Measurements from ENCODE around the gene LRRC55.

Gene LRRC55

GRCh38 chr11:57197762-57198161 is 16.0 kb downstream of the LRRC55 start:
- Histone ChIP-seq H3K27me3 (replicated peaks; ENCODE audit: control insufficient read depth, insufficient read depth, low read length, poor library complexity, severe bottlenecking) (no peaks in the 10 kb centered on the region), H3K4me1 (ENCODE audit: control insufficient read depth, insufficient read depth, low read length, poor library complexity, severe bottlenecking) (no peaks in the 10 kb centered on the region), H3K36me3 (ENCODE audit: control insufficient read depth, insufficient read depth, low read length) (no peaks in the 10 kb centered on the region), H3K4me3 (ENCODE audit: insufficient read depth, low read depth, low read length, poor library complexity, severe bottlenecking) (no peak overlapping the region), H3K9me3 (ENCODE audit: control insufficient read depth, low read length) (no peaks in the 10 kb centered on the region), H3K27ac (ENCODE audit: insufficient read depth, low read length, poor library complexity, severe bottlenecking) (no peak overlapping the region)
- no peak for DNase-seq

- H3K4me3 ChIP-seq (ENCODE audit: insufficient read depth, low read depth, low read length, poor library complexity, severe bottlenecking): no peak overlapping the region
- H3K27me3 ChIP-seq (replicated peaks; ENCODE audit: control insufficient read depth, insufficient read depth, low read length, poor library complexity, severe bottlenecking): no peaks in the 10 kb centered on the region
- H3K9me3 ChIP-seq (ENCODE audit: control insufficient read depth, low read length): no peaks in the 10 kb centered on the region
- no peak overlapping the region for H3K27ac ChIP-seq (ENCODE audit: insufficient read depth, low read length, poor library complexity, severe bottlenecking)
- no peaks in the 10 kb centered on the region for H3K36me3 ChIP-seq (ENCODE audit: control insufficient read depth, insufficient read depth, low read length)
- H3K4me1 ChIP-seq (ENCODE audit: control insufficient read depth, insufficient read depth, low read length, poor library complexity, severe bottlenecking): no peaks in the 10 kb centered on the region
- DNase-seq: no peak
Measured at GRCh38 chr11:57199330-57199729, 17.6 kb downstream of the LRRC55 start.

GRCh38 chr11:57200917-57201316 is 19.2 kb downstream of the LRRC55 start:
- Histone ChIP-seq H3K9me3 (ENCODE audit: control insufficient read depth, low read length) (no peaks in the 10 kb centered on the region), H3K4me3 (ENCODE audit: insufficient read depth, low read depth, low read length, poor library complexity, severe bottlenecking) (no peak overlapping the region), H3K27ac (ENCODE audit: insufficient read depth, low read length, poor library complexity, severe bottlenecking) (no peak overlapping the region), H3K27me3 (replicated peaks; ENCODE audit: control insufficient read depth, insufficient read depth, low read length, poor library complexity, severe bottlenecking) (no peaks in the 10 kb centered on the region), H3K36me3 (ENCODE audit: control insufficient read depth, insufficient read depth, low read length) (no peaks in the 10 kb centered on the region), H3K4me1 (ENCODE audit: control insufficient read depth, insufficient read depth, low read length, poor library complexity, severe bottlenecking) (no peaks in the 10 kb centered on the region)
- no peak for DNase-seq

GRCh38 chr11:57202281-57202680 is 20.5 kb downstream of the LRRC55 start:
- no peak overlapping the region for H3K27ac ChIP-seq (ENCODE audit: insufficient read depth, low read length, poor library complexity, severe bottlenecking)
- H3K27me3 ChIP-seq (replicated peaks; ENCODE audit: control insufficient read depth, insufficient read depth, low read length, poor library complexity, severe bottlenecking): no peaks in the 10 kb centered on the region
- H3K4me1 ChIP-seq (ENCODE audit: control insufficient read depth, insufficient read depth, low read length, poor library complexity, severe bottlenecking): no peaks in the 10 kb centered on the region
- H3K4me3 ChIP-seq (ENCODE audit: insufficient read depth, low read depth, low read length, poor library complexity, severe bottlenecking): no peak overlapping the region
- DNase-seq: no peak
- H3K36me3 ChIP-seq (ENCODE audit: control insufficient read depth, insufficient read depth, low read length): no peaks in the 10 kb centered on the region
- H3K9me3 ChIP-seq (ENCODE audit: control insufficient read depth, low read length): no peaks in the 10 kb centered on the region

- no peaks in the 10 kb centered on the region for H3K9me3 ChIP-seq (ENCODE audit: control insufficient read depth, low read length)
- no peaks in the 10 kb centered on the region for H3K36me3 ChIP-seq (ENCODE audit: control insufficient read depth, insufficient read depth, low read length)
Measured at GRCh38 chr11:57203359-57203758, 21.6 kb downstream of the LRRC55 start.

GRCh38 chr11:57203882-57204480 is 22.2 kb downstream of the LRRC55 start:
- Histone ChIP-seq H3K9me3 (ENCODE audit: control insufficient read depth, low read length) (no peaks in the 10 kb centered on the region), H3K36me3 (ENCODE audit: control insufficient read depth, insufficient read depth, low read length) (no peaks in the 10 kb centered on the region), H3K4me3 (ENCODE audit: insufficient read depth, low read depth, low read length, poor library complexity, severe bottlenecking) (no peak overlapping the region), H3K4me1 (ENCODE audit: control insufficient read depth, insufficient read depth, low read length, poor library complexity, severe bottlenecking) (no peaks in the 10 kb centered on the region), H3K27ac (ENCODE audit: insufficient read depth, low read length, poor library complexity, severe bottlenecking) (no peak overlapping the region), H3K27me3 (replicated peaks; ENCODE audit: control insufficient read depth, insufficient read depth, low read length, poor library complexity, severe bottlenecking) (no peaks in the 10 kb centered on the region)
- no peak for DNase-seq

More at GRCh38 chr11:57203359-57203758, 21.6 kb downstream of the LRRC55 start:
- no peak for DNase-seq
- Histone ChIP-seq H3K27me3 (replicated peaks; ENCODE audit: control insufficient read depth, insufficient read depth, low read length, poor library complexity, severe bottlenecking) (no peaks in the 10 kb centered on the region), H3K4me1 (ENCODE audit: control insufficient read depth, insufficient read depth, low read length, poor library complexity, severe bottlenecking) (no peaks in the 10 kb centered on the region), H3K4me3 (ENCODE audit: insufficient read depth, low read depth, low read length, poor library complexity, severe bottlenecking) (no peak overlapping the region), H3K27ac (ENCODE audit: insufficient read depth, low read length, poor library complexity, severe bottlenecking) (no peak overlapping the region)

- H3K9me3 ChIP-seq (ENCODE audit: control insufficient read depth, low read length): no peaks in the 10 kb centered on the region
- no peak overlapping the region for H3K4me3 ChIP-seq (ENCODE audit: insufficient read depth, low read depth, low read length, poor library complexity, severe bottlenecking)
- no peak overlapping the region for H3K27ac ChIP-seq (ENCODE audit: insufficient read depth, low read length, poor library complexity, severe bottlenecking)
- no peaks in the 10 kb centered on the region for H3K27me3 ChIP-seq (replicated peaks; ENCODE audit: control insufficient read depth, insufficient read depth, low read length, poor library complexity, severe bottlenecking)
- no peaks in the 10 kb centered on the region for H3K36me3 ChIP-seq (ENCODE audit: control insufficient read depth, insufficient read depth, low read length)
- no peaks in the 10 kb centered on the region for H3K4me1 ChIP-seq (ENCODE audit: control insufficient read depth, insufficient read depth, low read length, poor library complexity, severe bottlenecking)
- no peak for DNase-seq
Measured at GRCh38 chr11:57205041-57205641, 23.4 kb downstream of the LRRC55 start.

- no peaks in the 10 kb centered on the region for H3K9me3 ChIP-seq (ENCODE audit: control insufficient read depth, low read length)
- no peaks in the 10 kb centered on the region for H3K4me1 ChIP-seq (ENCODE audit: control insufficient read depth, insufficient read depth, low read length, poor library complexity, severe bottlenecking)
- no peak overlapping the region for H3K4me3 ChIP-seq (ENCODE audit: insufficient read depth, low read depth, low read length, poor library complexity, severe bottlenecking)
- no peaks in the 10 kb centered on the region for H3K27me3 ChIP-seq (replicated peaks; ENCODE audit: control insufficient read depth, insufficient read depth, low read length, poor library complexity, severe bottlenecking)
- H3K36me3 ChIP-seq (ENCODE audit: control insufficient read depth, insufficient read depth, low read length): no peaks in the 10 kb centered on the region
- DNase-seq: no peak
- no peak overlapping the region for H3K27ac ChIP-seq (ENCODE audit: insufficient read depth, low read length, poor library complexity, severe bottlenecking)
Measured at GRCh38 chr11:57207168-57207567, 25.4 kb downstream of the LRRC55 start.

- DNase-seq: no peak
- no peaks in the 10 kb centered on the region for H3K27me3 ChIP-seq (replicated peaks; ENCODE audit: control insufficient read depth, insufficient read depth, low read length, poor library complexity, severe bottlenecking)
Measured at GRCh38 chr11:57210781-57211180, 29.0 kb downstream of the LRRC55 start.

GRCh38 chr11:57213342-57214097 is 31.8 kb downstream of the LRRC55 start:
- no peak overlapping the region for H3K27ac ChIP-seq (ENCODE audit: insufficient read depth, low read length, poor library complexity, severe bottlenecking)
- no peak overlapping the region for H3K4me3 ChIP-seq (ENCODE audit: insufficient read depth, low read depth, low read length, poor library complexity, severe bottlenecking)
- DNase-seq: no peak

More at GRCh38 chr11:57210781-57211180, 29.0 kb downstream of the LRRC55 start:
- H3K4me1 ChIP-seq (ENCODE audit: control insufficient read depth, insufficient read depth, low read length, poor library complexity, severe bottlenecking): no peaks in the 10 kb centered on the region
- H3K27ac ChIP-seq (ENCODE audit: insufficient read depth, low read length, poor library complexity, severe bottlenecking): no peak overlapping the region
- H3K36me3 ChIP-seq (ENCODE audit: control insufficient read depth, insufficient read depth, low read length): no peaks in the 10 kb centered on the region
- H3K9me3 ChIP-seq (ENCODE audit: control insufficient read depth, low read length): no peaks in the 10 kb centered on the region
- no peak overlapping the region for H3K4me3 ChIP-seq (ENCODE audit: insufficient read depth, low read depth, low read length, poor library complexity, severe bottlenecking)

More at GRCh38 chr11:57213342-57214097, 31.8 kb downstream of the LRRC55 start:
- H3K4me1 ChIP-seq (ENCODE audit: control insufficient read depth, insufficient read depth, low read length, poor library complexity, severe bottlenecking): no peaks in the 10 kb centered on the region
- H3K27me3 ChIP-seq (replicated peaks; ENCODE audit: control insufficient read depth, insufficient read depth, low read length, poor library complexity, severe bottlenecking): no peaks in the 10 kb centered on the region
- no peaks in the 10 kb centered on the region for H3K36me3 ChIP-seq (ENCODE audit: control insufficient read depth, insufficient read depth, low read length)
- no peaks in the 10 kb centered on the region for H3K9me3 ChIP-seq (ENCODE audit: control insufficient read depth, low read length)
